ENCODE data around the gene OR51F2.
"Not testable (repeated sequence)": the region's sequence is repeated elsewhere in the genome, so short reads cannot be mapped to it uniquely, and the experiment has no call there.

DNA sequence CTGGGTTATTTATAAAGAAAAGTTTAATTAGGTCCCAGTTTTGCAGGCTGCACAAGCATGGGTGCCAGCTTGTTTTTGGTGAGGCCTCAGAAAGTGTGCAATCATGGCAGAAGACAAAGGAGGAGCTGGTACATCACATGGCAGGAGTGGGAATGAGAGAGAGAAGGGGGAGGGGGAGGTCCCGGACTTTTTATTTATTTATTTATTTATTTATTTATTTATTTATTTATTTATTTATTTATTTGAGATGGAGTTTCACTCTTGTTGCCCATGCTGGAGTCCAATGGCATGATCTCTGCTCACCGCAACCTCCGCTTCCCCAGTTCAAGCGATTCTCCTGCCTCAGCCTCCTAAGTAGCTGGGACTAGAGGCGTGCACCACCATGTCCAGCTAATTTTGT lies 19.8 kb upstream of the OR51F2 start:
- TF ChIP-seq EZH2 (IDR thresholded peaks at IDR 0.05); POLR2AphosphoS5 (IDR thresholded peaks at IDR 0.05; ENCODE audit: borderline replicate concordance, low read depth, low read length); FOXP2 (optimal IDR thresholded peaks at IDR 0.05; ENCODE audit: control extremely low read depth, extremely low read length, insufficient read depth): not testable (repeated sequence)

All from SK-N-MC (cell line).